ENCODE results near the gene SNTG2.
"Not testable (repeated sequence)": the region's sequence is repeated elsewhere in the genome, so short reads cannot be mapped to it uniquely, and the experiment has no call there.

Gene SNTG2

GRCh38 chr2:1088940-1089339 lies 138.3 kb downstream of the SNTG2 start:
- no peak for DNase-seq

- DNase-seq, result no peak
Observed at GRCh38 chr2:1091895-1092585, 141.4 kb downstream of the SNTG2 start.

GRCh38 chr2:1093668-1094067 lies 143.0 kb downstream of the SNTG2 start:
- DNase-seq, result not testable (repeated sequence)

GRCh38 chr2:1097101-1097500 lies 146.5 kb downstream of the SNTG2 start:
- no peak for DNase-seq

- no peak for DNase-seq
Observed at GRCh38 chr2:1099418-1099817, 148.8 kb downstream of the SNTG2 start.

GRCh38 chr2:1101011-1101782 lies 150.5 kb downstream of the SNTG2 start:
- DNase-seq, result no peak

GRCh38 chr2:1101982-1102590 lies 151.4 kb downstream of the SNTG2 start:
- DNase-seq, result no peak

GRCh38 chr2:1104364-1104763 lies 153.7 kb downstream of the SNTG2 start:
- DNase-seq, result no peak

- DNase-seq, result not testable (repeated sequence)
Observed at GRCh38 chr2:1106344-1106743, 155.7 kb downstream of the SNTG2 start.

GRCh38 chr2:1115843-1116539 lies 165.3 kb downstream of the SNTG2 start:
- no peak for DNase-seq

- no peak for DNase-seq
Observed at GRCh38 chr2:1117569-1117968, 166.9 kb downstream of the SNTG2 start.

GRCh38 chr2:1125217-1125616 lies 174.6 kb downstream of the SNTG2 start:
- no peak for DNase-seq

- DNase-seq, result no peak
Observed at GRCh38 chr2:1125633-1126370, 175.2 kb downstream of the SNTG2 start.

GRCh38 chr2:1129982-1130381 lies 179.3 kb downstream of the SNTG2 start:
- DNase-seq, result no peak

- no peak for DNase-seq
Observed at GRCh38 chr2:1130922-1131321, 180.3 kb downstream of the SNTG2 start.

- no peak for DNase-seq
Observed at GRCh38 chr2:1132328-1132969, 181.8 kb downstream of the SNTG2 start.

GRCh38 chr2:1133896-1134295 lies 183.2 kb downstream of the SNTG2 start:
- DNase-seq, result not testable (repeated sequence)

GRCh38 chr2:1134629-1135028 lies 184.0 kb downstream of the SNTG2 start:
- DNase-seq, result no peak

- no peak for DNase-seq
Observed at GRCh38 chr2:1136067-1136466, 185.4 kb downstream of the SNTG2 start.

- DNase-seq, result no peak
Observed at GRCh38 chr2:1136846-1137245, 186.2 kb downstream of the SNTG2 start.

GRCh38 chr2:1137264-1137663 lies 186.6 kb downstream of the SNTG2 start:
- DNase-seq, result no peak

All from amygdala (tissue), 56 donors.